Panc1 (cell line): ENCODE measurements around the gene BTLA.
"Not testable (repeated sequence)": the region's sequence is repeated elsewhere in the genome, so short reads cannot be mapped to it uniquely, and the experiment has no call there.

Source experiments
- POLR2AphosphoS5 ChIP-seq: IDR thresholded peaks from 2 replicates; pipeline ENCODE4 v1.6.1; 2012; ENCODE audit warnings: mild to moderate bottlenecking, low read depth, low read length, moderate library complexity
- TF ChIP-seq, protein P1 (sequence below): fragments of 450-650 bp; IDR thresholded peaks from 2 replicates; pipeline ENCODE4 v1.5.1; 2017; ENCODE audit warnings: mild to moderate bottlenecking

DNA sequence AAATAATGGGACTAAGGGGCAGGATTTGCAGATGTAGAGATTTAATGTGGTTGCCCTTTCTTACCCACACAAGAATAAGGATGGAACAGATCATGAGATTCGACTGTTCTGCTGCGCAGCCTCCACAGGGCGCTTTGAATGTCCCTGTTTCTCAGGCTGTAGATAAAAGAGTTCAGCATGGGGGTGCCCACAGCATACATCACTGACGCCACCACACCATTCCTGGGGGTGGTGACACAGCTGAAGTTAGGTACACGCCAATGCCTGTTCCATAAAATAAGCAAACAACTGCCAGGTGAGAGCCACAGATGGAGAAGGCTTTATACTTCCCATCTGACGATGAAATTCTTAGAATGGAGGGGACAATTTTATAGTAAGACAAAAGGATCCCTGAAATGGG is 24.9 kb upstream of the BTLA start:
- TF ChIP-seq, protein P1, sequence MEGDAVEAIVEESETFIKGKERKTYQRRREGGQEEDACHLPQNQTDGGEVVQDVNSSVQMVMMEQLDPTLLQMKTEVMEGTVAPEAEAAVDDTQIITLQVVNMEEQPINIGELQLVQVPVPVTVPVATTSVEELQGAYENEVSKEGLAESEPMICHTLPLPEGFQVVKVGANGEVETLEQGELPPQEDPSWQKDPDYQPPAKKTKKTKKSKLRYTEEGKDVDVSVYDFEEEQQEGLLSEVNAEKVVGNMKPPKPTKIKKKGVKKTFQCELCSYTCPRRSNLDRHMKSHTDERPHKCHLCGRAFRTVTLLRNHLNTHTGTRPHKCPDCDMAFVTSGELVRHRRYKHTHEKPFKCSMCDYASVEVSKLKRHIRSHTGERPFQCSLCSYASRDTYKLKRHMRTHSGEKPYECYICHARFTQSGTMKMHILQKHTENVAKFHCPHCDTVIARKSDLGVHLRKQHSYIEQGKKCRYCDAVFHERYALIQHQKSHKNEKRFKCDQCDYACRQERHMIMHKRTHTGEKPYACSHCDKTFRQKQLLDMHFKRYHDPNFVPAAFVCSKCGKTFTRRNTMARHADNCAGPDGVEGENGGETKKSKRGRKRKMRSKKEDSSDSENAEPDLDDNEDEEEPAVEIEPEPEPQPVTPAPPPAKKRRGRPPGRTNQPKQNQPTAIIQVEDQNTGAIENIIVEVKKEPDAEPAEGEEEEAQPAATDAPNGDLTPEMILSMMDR = not testable (repeated sequence)
- TF ChIP-seq POLR2AphosphoS5 = not testable (repeated sequence)
